H1 (cell line): ENCODE data around the gene SIN3B. TPM values are rescaled to one million over a fixed set of nuclear protein-coding genes. Genes with fewer than 3 reads are reported as not detected.

Experiments
- BRCA1 ChIP-seq: IDR thresholded peaks from 2 replicates; pipeline ENCODE4 v1.6.1; 2012; ENCODE audit warnings: low read depth, low read length, improper control_type of control experiment
- EP300 ChIP-seq, 2 experiments: IDR thresholded peaks; 1 replicate in 1 of 2; 2 replicates in 1 of 2; pipeline ENCODE4 v1.6.1; 2011 to 2012; ENCODE audit warnings: low read depth in 2 of 2, low read length in 2 of 2, mild to moderate bottlenecking in 2 of 2, borderline replicate concordance in 1 of 2, inconsistent platforms in 1 of 2, moderate library complexity in 1 of 2
- polyA plus RNA-seq, 7 experiments: library from polyadenylated mRNA; depleted of rRNA in 3 of 7; stranded (reverse) in 5 of 7; unstranded in 2 of 7; fragments of >200 nt in 5 of 7; fragments of 200-250 nt in 2 of 7; gene quantifications; 1 replicate in 5 of 7; 2 replicates in 1 of 7; 4 replicates in 1 of 7; pipeline versions ENCODE4 v1.2.1 to v1.2.3, GENCODE V29; 2011 to 2013; ENCODE audit warnings: missing spikeins in 2 of 7, mixed read lengths in 2 of 7
- total RNA-seq: library from RNA; stranded (reverse); fragmentation: NEBNext Ultra II Directional; extraction: Animal tissue kit (Norgen Biotek cat#: 25700); gene quantifications from 2 replicates; pipeline ENCODE4 v1.2.1, GENCODE V29; 2021

SIN3B gene
- total and polyA plus RNA-seq, 2 of the 8 experiments (the other 6 are each of a cell fraction or from before 2014, with no cell fraction given), result 29.5 to 71.1 TPM

- no peak for TF ChIP-seq EP300 (IDR thresholded peaks at IDR 0.05; ENCODE audit: borderline replicate concordance in 1 of 2, low read depth in 2 of 2, low read length in 2 of 2)
- TF ChIP-seq BRCA1, result no peak
Observed at GRCh38 chr19:16841391-16841926, 12.3 kb downstream of the SIN3B start (continued).
